ENCODE results near the gene LSAMP.

The LSAMP gene

GRCh38 chr3:115804713-115805119 is 640.6 kb downstream of the LSAMP start:
- Histone ChIP-seq H2AK5ac (ENCODE audit: low read length, severe bottlenecking) (no peak overlapping the region), H2AFZ (ENCODE audit: low read depth, low read length) (no peak overlapping the region), H3K9ac (ENCODE audit: low read length) (peak overlapping the region; percentile 70), H3K14ac (ENCODE audit: low read length in 2 of 2) (no peak overlapping the region), H3K27ac (ENCODE audit: low read length, poor library complexity, severe bottlenecking) (peak overlapping the region; percentile 6), H3K4me2 (ENCODE audit: low read length, poor library complexity, severe bottlenecking) (no peak overlapping the region), H3K4me3 (ENCODE audit: insufficient read depth in 1 of 2, low read depth in 1 of 2, low read length in 2 of 2) (no peak overlapping the region), H4K8ac (ENCODE audit: low read length) (no peak overlapping the region), H3K9me3 (ENCODE audit: control insufficient read depth, low read length) (no peaks in the 10 kb centered on the region), H2BK5ac (ENCODE audit: low read depth, low read length, poor library complexity, severe bottlenecking) (no peak overlapping the region), H3K79me1 (replicated peaks; ENCODE audit: low read length, poor library complexity, severe bottlenecking) (no peaks in the 10 kb centered on the region), H2BK12ac (ENCODE audit: low read length in 2 of 2) (no peak overlapping the region), H3K4me1 (ENCODE audit: control insufficient read depth, insufficient read depth, low read depth, low read length) (no peaks in the 10 kb centered on the region), H3K23ac (ENCODE audit: low read length in 2 of 2) (no peak overlapping the region), H3K36me3 (ENCODE audit: control insufficient read depth in 1 of 2, insufficient read depth in 2 of 2, low read depth in 1 of 2, low read length in 2 of 2) (peaks cover 0 to 5% of the 10 kb centered on the region in 2 experiments), H2BK15ac (ENCODE audit: low read depth, poor library complexity, severe bottlenecking) (no peak overlapping the region), H4K91ac (ENCODE audit: low read length) (no peak overlapping the region), H3K4ac (ENCODE audit: low read depth in 1 of 2, low read length in 2 of 2) (no peak overlapping the region), H3K27me3 (ENCODE audit: control insufficient read depth in 1 of 2, insufficient read depth in 1 of 2, low read length in 2 of 2) (no peaks in the 10 kb centered on the region), H3K18ac (ENCODE audit: low read depth in 1 of 2, low read length in 2 of 2) (peak overlapping the region in 1 of 2 experiments; percentile 74), H2BK120ac (ENCODE audit: low read depth, low read length) (no peak overlapping the region)
- DNase-seq = peak; percentile 75
- WGBS = no CpG with 5 or more reads among the region's 2 CpGs

- H3K9me3 ChIP-seq (ENCODE audit: control insufficient read depth, low read length) = no peaks in the 10 kb centered on the region
- H3K4me1 ChIP-seq (ENCODE audit: control insufficient read depth, insufficient read depth, low read depth, low read length) = no peaks in the 10 kb centered on the region
- no peak overlapping the region for H3K4ac ChIP-seq (ENCODE audit: low read depth in 1 of 2, low read length in 2 of 2)
- H3K79me1 ChIP-seq (replicated peaks; ENCODE audit: low read length, poor library complexity, severe bottlenecking) = no peaks in the 10 kb centered on the region
- H4K8ac ChIP-seq (ENCODE audit: low read length) = no peak overlapping the region
- no peak overlapping the region for H4K91ac ChIP-seq (ENCODE audit: low read length)
- H3K9ac ChIP-seq (ENCODE audit: low read length) = peak overlapping the region; percentile 54
- no peak overlapping the region for H2BK120ac ChIP-seq (ENCODE audit: low read depth, low read length)
- H2AFZ ChIP-seq (ENCODE audit: low read depth, low read length) = no peak overlapping the region
- no peak overlapping the region for H3K4me3 ChIP-seq (ENCODE audit: insufficient read depth in 1 of 2, low read depth in 1 of 2, low read length in 2 of 2)
- no peak overlapping the region for H2BK12ac ChIP-seq (ENCODE audit: low read length in 2 of 2)
- H3K27me3 ChIP-seq (ENCODE audit: control insufficient read depth in 1 of 2, insufficient read depth in 1 of 2, low read length in 2 of 2) = no peaks in the 10 kb centered on the region
- no peak overlapping the region for H3K4me2 ChIP-seq (ENCODE audit: low read length, poor library complexity, severe bottlenecking)
- peaks cover 0 to under 1% of the 10 kb centered on the region in 2 experiments for H3K36me3 ChIP-seq (ENCODE audit: control insufficient read depth in 1 of 2, insufficient read depth in 2 of 2, low read depth in 1 of 2, low read length in 2 of 2)
- WGBS = 83% methylated on average over 2 of the region's 2 CpGs
- H3K23ac ChIP-seq (ENCODE audit: low read length in 2 of 2) = no peak overlapping the region
- H3K14ac ChIP-seq (ENCODE audit: low read length in 2 of 2) = no peak overlapping the region
- H2AK5ac ChIP-seq (ENCODE audit: low read length, severe bottlenecking) = no peak overlapping the region
- no peak overlapping the region for H2BK5ac ChIP-seq (ENCODE audit: low read depth, low read length, poor library complexity, severe bottlenecking)
- no peak overlapping the region for H3K18ac ChIP-seq (ENCODE audit: low read depth in 1 of 2, low read length in 2 of 2)
- DNase-seq = no peak
- no peak overlapping the region for H2BK15ac ChIP-seq (ENCODE audit: low read depth, poor library complexity, severe bottlenecking)
- H3K27ac ChIP-seq (ENCODE audit: low read length, poor library complexity, severe bottlenecking) = no peak overlapping the region
These were observed 641.1 kb downstream of the LSAMP start for GRCh38 chr3:115804200-115804599.

- no peak overlapping the region for H3K4me3 ChIP-seq (ENCODE audit: insufficient read depth in 1 of 2, low read depth in 1 of 2, low read length in 2 of 2)
- no peaks in the 10 kb centered on the region for H3K4me1 ChIP-seq (ENCODE audit: control insufficient read depth, insufficient read depth, low read depth, low read length)
- no peak overlapping the region for H3K23ac ChIP-seq (ENCODE audit: low read length in 2 of 2)
- H3K4me2 ChIP-seq (ENCODE audit: low read length, poor library complexity, severe bottlenecking) = no peak overlapping the region
- H3K27ac ChIP-seq (ENCODE audit: low read length, poor library complexity, severe bottlenecking) = no peak overlapping the region
- H2BK15ac ChIP-seq (ENCODE audit: low read depth, poor library complexity, severe bottlenecking) = no peak overlapping the region
- 100% methylated on average over 1 of the region's 1 CpG for WGBS
- no peaks in the 10 kb centered on the region for H3K36me3 ChIP-seq (ENCODE audit: control insufficient read depth in 1 of 2, insufficient read depth in 2 of 2, low read depth in 1 of 2, low read length in 2 of 2)
- no peak overlapping the region for H2BK5ac ChIP-seq (ENCODE audit: low read depth, low read length, poor library complexity, severe bottlenecking)
- H3K14ac ChIP-seq (ENCODE audit: low read length in 2 of 2) = no peak overlapping the region
- H2BK12ac ChIP-seq (ENCODE audit: low read length in 2 of 2) = no peak overlapping the region
- no peaks in the 10 kb centered on the region for H3K79me1 ChIP-seq (replicated peaks; ENCODE audit: low read length, poor library complexity, severe bottlenecking)
- H3K4ac ChIP-seq (ENCODE audit: low read depth in 1 of 2, low read length in 2 of 2) = no peak overlapping the region
- H3K9ac ChIP-seq (ENCODE audit: low read length) = no peak overlapping the region
- no peak overlapping the region for H2AK5ac ChIP-seq (ENCODE audit: low read length, severe bottlenecking)
- no peaks in the 10 kb centered on the region for H3K27me3 ChIP-seq (ENCODE audit: control insufficient read depth in 1 of 2, insufficient read depth in 1 of 2, low read length in 2 of 2)
- H3K18ac ChIP-seq (ENCODE audit: low read depth in 1 of 2, low read length in 2 of 2) = no peak overlapping the region
- H4K91ac ChIP-seq (ENCODE audit: low read length) = no peak overlapping the region
- H4K8ac ChIP-seq (ENCODE audit: low read length) = no peak overlapping the region
- DNase-seq = no peak
- H2AFZ ChIP-seq (ENCODE audit: low read depth, low read length) = no peak overlapping the region
- H3K9me3 ChIP-seq (ENCODE audit: control insufficient read depth, low read length) = no peaks in the 10 kb centered on the region
- H2BK120ac ChIP-seq (ENCODE audit: low read depth, low read length) = no peak overlapping the region
These were observed 641.6 kb downstream of the LSAMP start for GRCh38 chr3:115803661-115804060.

GRCh38 chr3:115800489-115801075 is 644.7 kb downstream of the LSAMP start:
- H3K23ac ChIP-seq (ENCODE audit: low read length in 2 of 2) = no peak overlapping the region
- H3K27ac ChIP-seq (ENCODE audit: low read length, poor library complexity, severe bottlenecking) = no peak overlapping the region
- H4K91ac ChIP-seq (ENCODE audit: low read length) = no peak overlapping the region
- 17% methylated on average over 4 of the region's 4 CpGs for WGBS
- H3K4me1 ChIP-seq (ENCODE audit: control insufficient read depth, insufficient read depth, low read depth, low read length) = no peaks in the 10 kb centered on the region
- H3K14ac ChIP-seq (ENCODE audit: low read length in 2 of 2) = no peak overlapping the region
- H2AK5ac ChIP-seq (ENCODE audit: low read length, severe bottlenecking) = no peak overlapping the region
- H2BK5ac ChIP-seq (ENCODE audit: low read depth, low read length, poor library complexity, severe bottlenecking) = no peak overlapping the region
- no peak overlapping the region for H3K18ac ChIP-seq (ENCODE audit: low read depth in 1 of 2, low read length in 2 of 2)
- no peak overlapping the region for H3K4me3 ChIP-seq (ENCODE audit: insufficient read depth in 1 of 2, low read depth in 1 of 2, low read length in 2 of 2)
- H3K9ac ChIP-seq (ENCODE audit: low read length) = peak overlapping the region; percentile 21
- no peaks in the 10 kb centered on the region for H3K79me1 ChIP-seq (replicated peaks; ENCODE audit: low read length, poor library complexity, severe bottlenecking)
- no peak overlapping the region for H4K8ac ChIP-seq (ENCODE audit: low read length)
- H2BK15ac ChIP-seq (ENCODE audit: low read depth, poor library complexity, severe bottlenecking) = no peak overlapping the region
- H3K4ac ChIP-seq (ENCODE audit: low read depth in 1 of 2, low read length in 2 of 2) = no peak overlapping the region
- no peaks in the 10 kb centered on the region for H3K36me3 ChIP-seq (ENCODE audit: control insufficient read depth in 1 of 2, insufficient read depth in 2 of 2, low read depth in 1 of 2, low read length in 2 of 2)
- H2BK120ac ChIP-seq (ENCODE audit: low read depth, low read length) = no peak overlapping the region
- H2AFZ ChIP-seq (ENCODE audit: low read depth, low read length) = no peak overlapping the region
- DNase-seq = peak; percentile 77
- no peaks in the 10 kb centered on the region for H3K9me3 ChIP-seq (ENCODE audit: control insufficient read depth, low read length)
- H3K4me2 ChIP-seq (ENCODE audit: low read length, poor library complexity, severe bottlenecking) = no peak overlapping the region
- no peaks in the 10 kb centered on the region for H3K27me3 ChIP-seq (ENCODE audit: control insufficient read depth in 1 of 2, insufficient read depth in 1 of 2, low read length in 2 of 2)
- H2BK12ac ChIP-seq (ENCODE audit: low read length in 2 of 2) = no peak overlapping the region

Data from mesenchymal stem cell (in vitro differentiated cells and primary cell).